NCI-H226 (cell line): ENCODE data around the gene OR8D2.
"Not testable (repeated sequence)": the region's sequence is repeated elsewhere in the genome, so short reads cannot be mapped to it uniquely, and the experiment has no call there.

ENCODE experiments used
- DNase-seq: peaks from one replicate; pipeline ENCODE4 v3.0.0-alpha.2; 2015

OR8D2 gene

GRCh38 chr11:124278261-124278660 is 41.7 kb downstream of the OR8D2 start:
- DNase-seq = no peak

DNA sequence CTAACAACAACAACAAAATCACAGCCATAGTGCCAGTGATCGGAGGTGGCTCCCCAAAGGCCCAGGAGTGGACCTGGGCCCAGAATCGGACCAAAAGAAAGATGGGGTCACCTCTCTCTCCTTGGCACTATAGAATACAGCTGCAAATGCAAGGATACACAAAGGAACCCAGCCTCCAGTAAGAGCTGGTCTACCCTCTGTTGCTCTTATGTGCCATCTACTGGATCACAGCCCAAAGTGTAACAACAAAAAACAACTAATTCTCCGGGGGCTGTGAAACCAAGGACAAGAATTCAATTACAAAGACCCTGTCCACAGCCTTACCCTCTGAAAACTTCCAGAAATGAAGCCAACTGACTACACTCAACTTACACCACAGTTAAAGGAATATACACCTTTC is 42.2 kb downstream of the OR8D2 start:
- no peak for DNase-seq

DNA sequence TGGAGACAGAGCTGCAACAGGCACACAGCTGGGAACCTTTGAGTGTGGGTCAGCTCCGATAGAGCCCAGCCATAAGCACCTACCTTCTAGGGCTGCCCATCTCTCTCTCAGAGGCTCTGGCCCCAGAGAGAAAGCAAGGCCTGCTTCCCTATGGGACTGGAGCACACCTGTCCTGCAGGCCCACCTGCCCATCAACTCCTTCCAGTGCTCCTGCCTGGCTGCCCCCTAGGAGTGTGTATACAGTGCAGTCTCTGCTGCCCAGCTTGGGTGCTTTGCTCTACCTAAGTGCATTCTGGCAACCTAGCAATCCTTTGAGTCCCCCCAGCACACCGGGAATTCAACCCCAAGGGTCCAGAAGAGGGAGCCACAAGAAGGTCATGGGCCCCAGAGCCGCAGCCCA is 42.8 kb downstream of the OR8D2 start:
- DNase-seq = no peak

- no peak for DNase-seq
Observed at GRCh38 chr11:124276081-124276480, 43.9 kb downstream of the OR8D2 start.

- no peak for DNase-seq
Observed at GRCh38 chr11:124274000-124274399, 46.0 kb downstream of the OR8D2 start.

DNA sequence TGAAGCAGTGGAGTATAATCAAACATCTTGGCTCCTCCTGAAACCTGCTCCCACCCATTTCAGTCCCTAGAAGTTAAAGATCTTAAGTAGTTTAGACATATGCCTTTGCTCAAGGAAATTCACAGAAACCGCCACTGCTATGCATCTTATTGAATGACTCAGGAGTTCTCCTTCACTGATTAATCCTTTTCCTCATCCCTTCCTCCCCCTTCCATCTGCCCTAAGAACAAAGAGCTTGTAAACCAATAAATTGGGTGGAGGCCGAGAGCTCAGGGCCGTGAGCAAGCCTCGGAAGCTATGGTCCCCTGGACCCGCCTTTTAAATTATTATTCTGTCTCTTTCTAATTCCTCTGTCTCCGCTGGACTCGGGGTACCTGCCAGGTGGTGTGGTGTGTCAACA is 49.1 kb downstream of the OR8D2 start:
- not testable (repeated sequence) for DNase-seq
